T-helper 2 cell treated with Interferon-gamma antibody and Interleukin-4, amounts not matched to agents 5 μg/mL and 100 μg/mL, for 36 hours (primary cell): ENCODE results near the gene LPAR5.

Experiments used
- DNase-seq: peaks from one replicate; pipeline ENCODE4 v3.0.0; 2021; ENCODE audit warnings: low spot score
- H3K27ac Mint-ChIP-seq: one replicate; pipeline ENCODE4 v1.8.0; 2021; ENCODE audit warnings: mild to moderate bottlenecking, mixed read lengths
- H3K27me3 Mint-ChIP-seq: one replicate; pipeline ENCODE4 v1.8.0; 2021; ENCODE audit warnings: low read depth, mixed read lengths
- H3K36me3 Mint-ChIP-seq: one replicate; pipeline ENCODE4 v1.8.0; 2021; ENCODE audit warnings: low read depth, mixed read lengths
- H3K4me1 Mint-ChIP-seq: one replicate; pipeline ENCODE4 v1.8.0; 2021; ENCODE audit warnings: low read depth, mixed read lengths
- H3K4me3 Mint-ChIP-seq: one replicate; pipeline ENCODE4 v1.8.0; 2022; ENCODE audit warnings: mild to moderate bottlenecking, moderate library complexity, mixed read lengths
- H3K9me3 Mint-ChIP-seq: one replicate; pipeline ENCODE4 v1.8.0; 2021; ENCODE audit warnings: mixed read lengths

The LPAR5 gene

GRCh38 chr12:6626654-6627283 lies 9.0 kb downstream of the LPAR5 start:
- Mint-ChIP-seq H3K27me3 (no peaks in the 10 kb centered on the region), H3K36me3 (no peaks in the 10 kb centered on the region), H3K4me3 (no peak overlapping the region), H3K9me3 (no peaks in the 10 kb centered on the region), H3K4me1 (peaks cover 22% of the 10 kb centered on the region), H3K27ac (no peak overlapping the region)
- DNase-seq, result no peak

- Mint-ChIP-seq H3K4me1 (peaks cover 8% of the 10 kb centered on the region), H3K36me3 (peaks cover 7% of the 10 kb centered on the region), H3K4me3 (peak overlapping the region; percentile 38), H3K27me3 (no peaks in the 10 kb centered on the region), H3K9me3 (no peaks in the 10 kb centered on the region), H3K27ac (no peak overlapping the region)
- DNase-seq, result no peak
These were observed 14.9 kb downstream of the LPAR5 start for GRCh38 chr12:6620885-6621274.

- Mint-ChIP-seq H3K4me3 (peak overlapping the region; percentile 38), H3K4me1 (peaks cover 9% of the 10 kb centered on the region), H3K9me3 (no peaks in the 10 kb centered on the region), H3K27me3 (no peaks in the 10 kb centered on the region), H3K27ac (no peak overlapping the region), H3K36me3 (peaks cover 7% of the 10 kb centered on the region)
- peak; percentile 54 for DNase-seq
These were observed 15.4 kb downstream of the LPAR5 start for GRCh38 chr12:6620137-6620884.

GRCh38 chr12:6618483-6619225 lies 17.1 kb downstream of the LPAR5 start:
- Mint-ChIP-seq H3K9me3 (no peaks in the 10 kb centered on the region), H3K4me3 (no peak overlapping the region), H3K4me1 (peaks cover 14% of the 10 kb centered on the region), H3K36me3 (peaks cover 7% of the 10 kb centered on the region), H3K27me3 (no peaks in the 10 kb centered on the region), H3K27ac (no peak overlapping the region)
- DNase-seq, result no peak

- Mint-ChIP-seq H3K36me3 (peaks cover 5% of the 10 kb centered on the region), H3K4me1 (peaks cover 39% of the 10 kb centered on the region), H3K4me3 (no peak overlapping the region), H3K9me3 (no peaks in the 10 kb centered on the region), H3K27me3 (no peaks in the 10 kb centered on the region), H3K27ac (no peak overlapping the region)
- DNase-seq, result no peak
These were observed 20.0 kb downstream of the LPAR5 start for GRCh38 chr12:6615802-6616201.

GRCh38 chr12:6614513-6615172 lies 21.1 kb downstream of the LPAR5 start:
- no peak overlapping the region for H3K4me3 Mint-ChIP-seq
- no peaks in the 10 kb centered on the region for H3K27me3 Mint-ChIP-seq
- no peaks in the 10 kb centered on the region for H3K9me3 Mint-ChIP-seq
- H3K4me1 Mint-ChIP-seq, result peaks cover 41% of the 10 kb centered on the region
- peaks cover 2% of the 10 kb centered on the region for H3K36me3 Mint-ChIP-seq
- DNase-seq, result no peak
- H3K27ac Mint-ChIP-seq, result peak overlapping the region; percentile 38

GRCh38 chr12:6613776-6614512 lies 21.8 kb downstream of the LPAR5 start:
- no peak for DNase-seq
- Mint-ChIP-seq H3K36me3 (no peaks in the 10 kb centered on the region), H3K27me3 (no peaks in the 10 kb centered on the region), H3K4me3 (no peak overlapping the region), H3K9me3 (no peaks in the 10 kb centered on the region), H3K4me1 (peaks cover 41% of the 10 kb centered on the region), H3K27ac (peak overlapping the region; percentile 38)

GRCh38 chr12:6613015-6613775 lies 22.6 kb downstream of the LPAR5 start:
- Mint-ChIP-seq H3K36me3 (no peaks in the 10 kb centered on the region), H3K27ac (peak overlapping the region; percentile 67), H3K4me3 (peak overlapping the region; percentile 32), H3K4me1 (peaks cover 39% of the 10 kb centered on the region), H3K9me3 (no peaks in the 10 kb centered on the region), H3K27me3 (no peaks in the 10 kb centered on the region)
- no peak for DNase-seq

GRCh38 chr12:6612652-6613014 lies 23.1 kb downstream of the LPAR5 start:
- H3K9me3 Mint-ChIP-seq, result no peaks in the 10 kb centered on the region

GRCh38 chr12:6612247-6612646 lies 23.5 kb downstream of the LPAR5 start:
- Mint-ChIP-seq H3K27me3 (no peaks in the 10 kb centered on the region), H3K27ac (peak overlapping the region; percentile 74), H3K4me3 (peak overlapping the region; percentile 59), H3K4me1 (peaks cover 36% of the 10 kb centered on the region), H3K36me3 (no peaks in the 10 kb centered on the region), H3K9me3 (no peaks in the 10 kb centered on the region)
- DNase-seq, result no peak

More at GRCh38 chr12:6612652-6613014, 23.1 kb downstream of the LPAR5 start:
- H3K4me1 Mint-ChIP-seq, result peaks cover 36% of the 10 kb centered on the region
- H3K4me3 Mint-ChIP-seq, result peak overlapping the region; percentile 59
- peak overlapping the region; percentile 74 for H3K27ac Mint-ChIP-seq
- no peaks in the 10 kb centered on the region for H3K36me3 Mint-ChIP-seq
- no peak for DNase-seq
- H3K27me3 Mint-ChIP-seq, result no peaks in the 10 kb centered on the region

- Mint-ChIP-seq H3K36me3 (peaks cover 16% of the 10 kb centered on the region), H3K9me3 (no peaks in the 10 kb centered on the region), H3K27me3 (no peaks in the 10 kb centered on the region), H3K4me1 (peaks cover 42% of the 10 kb centered on the region), H3K4me3 (no peak overlapping the region), H3K27ac (no peak overlapping the region)
- DNase-seq, result no peak
These were observed 27.0 kb downstream of the LPAR5 start for GRCh38 chr12:6608592-6609281.

- peaks cover 43% of the 10 kb centered on the region for H3K4me1 Mint-ChIP-seq
- H3K4me3 Mint-ChIP-seq, result no peak overlapping the region
- peak; percentile 69 for DNase-seq
- no peaks in the 10 kb centered on the region for H3K9me3 Mint-ChIP-seq
- H3K27ac Mint-ChIP-seq, result no peak overlapping the region
- H3K27me3 Mint-ChIP-seq, result no peaks in the 10 kb centered on the region
- peaks cover 24% of the 10 kb centered on the region for H3K36me3 Mint-ChIP-seq
These were observed 27.8 kb downstream of the LPAR5 start for GRCh38 chr12:6607751-6608591.
